MG63 (cell line): ENCODE measurements around the gene TRIM72. TPM values are rescaled to one million over a fixed set of nuclear protein-coding genes. Genes with fewer than 3 reads are reported as not detected.
"Not testable (repeated sequence)": the region's sequence is repeated elsewhere in the genome, so short reads cannot be mapped to it uniquely, and the experiment has no call there.

ENCODE experiments used
- DNase-seq: peaks from one replicate; pipeline ENCODE4 v3.0.0-alpha.2; 2020
- H3K27me3 ChIP-seq: fragments of 250-450 bp; sonication (Bioruptor Pico); 2 replicates; pipeline ENCODE4 v1.5.1; 2020; ENCODE audit warnings: mild to moderate bottlenecking, moderate library complexity
- H3K36me3 ChIP-seq: fragments of 250-450 bp; sonication (Bioruptor Pico); 2 replicates; pipeline ENCODE4 v1.5.1; 2020; ENCODE audit warnings: mild to moderate bottlenecking, moderate library complexity
- H3K4me3 ChIP-seq: fragments of 250-450 bp; sonication (Bioruptor Pico); 2 replicates; pipeline ENCODE4 v1.5.1; 2020; ENCODE audit warnings: mild to moderate bottlenecking, moderate library complexity
- H3K9me3 ChIP-seq: fragments of 250-450 bp; sonication (Bioruptor Pico); 2 replicates; pipeline ENCODE4 v1.5.1; 2020; ENCODE audit warnings: mild to moderate bottlenecking, moderate library complexity
- total RNA-seq: library from RNA; depleted of rRNA; stranded (reverse); fragments of >200 nt; shearing (Covaris generic); gene quantifications from 2 replicates; pipeline ENCODE4 v1.2.3, GENCODE V29; 2014; ENCODE audit warnings: low replicate concordance

The TRIM72 gene
- total RNA-seq, 1 experiment from 2014 or later, result not detected

DNA sequence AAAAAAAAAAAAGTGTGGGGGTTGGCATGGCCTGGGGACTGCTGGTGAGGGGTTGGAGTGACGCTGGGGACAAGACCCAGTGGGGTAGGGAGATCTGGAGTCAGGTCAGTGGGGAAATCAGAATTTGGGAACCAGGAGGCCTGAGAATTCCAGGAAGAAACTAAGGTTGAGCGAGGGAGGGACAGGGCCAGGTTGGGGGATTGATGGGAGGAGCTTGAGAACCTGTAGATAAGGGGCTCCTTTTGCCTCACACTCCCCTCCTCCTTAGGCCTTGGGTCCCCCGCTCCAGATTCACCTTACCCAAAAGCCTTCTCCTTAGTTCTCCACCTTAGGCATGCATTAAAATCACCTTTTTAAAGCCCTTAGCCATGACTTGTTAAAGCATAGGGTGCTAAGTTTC is 11.3 kb downstream of the TRIM72 start:
- H3K27me3 ChIP-seq, result no peaks in the 10 kb centered on the region
- no peak for DNase-seq
- H3K9me3 ChIP-seq, result no peaks in the 10 kb centered on the region
- H3K4me3 ChIP-seq, result no peak overlapping the region
- no peaks in the 10 kb centered on the region for H3K36me3 ChIP-seq

DNA sequence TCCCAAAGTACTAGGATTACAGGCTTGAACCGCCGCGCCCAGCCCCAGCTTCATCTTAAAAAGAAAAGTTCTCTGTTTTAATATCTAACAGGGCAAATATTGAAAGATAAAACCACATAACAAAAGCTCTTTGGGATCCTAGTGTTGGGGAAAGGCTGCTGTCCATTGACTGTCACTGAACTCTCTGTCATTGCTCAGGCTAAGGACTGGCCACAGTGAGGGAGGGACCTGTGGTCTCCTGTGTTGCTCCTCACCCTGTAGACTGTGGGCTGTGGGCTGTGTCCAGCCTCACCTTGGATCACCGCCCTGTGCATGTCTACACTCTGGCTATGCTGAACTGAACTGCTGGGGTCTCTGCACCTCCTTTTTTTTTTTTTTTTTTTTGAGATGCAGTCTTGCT is 14.3 kb downstream of the TRIM72 start:
- Histone ChIP-seq H3K9me3 (no peaks in the 10 kb centered on the region), H3K4me3 (no peak overlapping the region), H3K36me3 (no peaks in the 10 kb centered on the region), H3K27me3 (no peaks in the 10 kb centered on the region)
- DNase-seq, result no peak

DNA sequence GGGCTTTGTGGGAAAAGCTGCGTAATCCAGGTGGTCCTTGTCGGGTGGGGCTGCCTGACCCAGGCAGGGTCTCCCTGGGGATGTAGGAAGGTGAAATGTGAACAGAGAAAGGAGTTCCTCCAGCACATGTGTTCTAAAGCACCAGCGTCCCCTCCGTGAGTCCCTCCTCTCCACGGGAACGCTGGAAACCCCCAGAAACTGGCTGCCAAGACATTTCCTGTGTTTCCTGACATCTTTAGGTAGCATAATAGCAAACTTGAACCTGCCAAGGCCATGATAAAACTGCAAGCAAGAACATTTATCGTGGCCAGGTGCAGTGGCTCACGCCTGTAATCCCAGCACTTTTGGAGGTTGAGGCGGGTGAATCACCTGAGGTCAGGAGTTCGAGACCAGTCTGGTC is 15.6 kb downstream of the TRIM72 start:
- Histone ChIP-seq H3K4me3 (no peak overlapping the region), H3K27me3 (no peaks in the 10 kb centered on the region), H3K36me3 (no peaks in the 10 kb centered on the region), H3K9me3 (no peaks in the 10 kb centered on the region; the same call in 1 of the 2 replicates)
- no peak for DNase-seq

DNA sequence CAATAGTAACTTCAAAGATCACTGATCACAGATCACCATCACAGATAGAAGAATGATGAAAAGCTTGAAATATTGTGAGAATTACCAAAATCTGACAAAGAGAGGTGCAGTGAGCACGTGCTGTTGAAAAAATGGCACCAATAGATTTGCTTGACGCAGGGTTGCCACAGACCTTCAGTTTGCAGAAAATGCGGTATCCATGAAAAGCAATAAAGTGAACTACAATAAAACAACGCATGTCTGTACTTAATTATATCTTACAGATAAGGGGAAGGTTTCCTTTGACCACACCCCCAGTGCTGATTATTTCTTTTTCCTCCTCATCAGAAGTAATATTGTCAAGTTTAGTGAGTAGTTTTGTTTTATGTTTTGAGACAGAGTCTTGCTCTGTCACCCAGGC is 24.1 kb downstream of the TRIM72 start:
- Histone ChIP-seq H3K4me3 (no peak overlapping the region), H3K27me3 (no peaks in the 10 kb centered on the region), H3K9me3 (peaks cover 6% of the 10 kb centered on the region), H3K36me3 (no peaks in the 10 kb centered on the region)
- no peak for DNase-seq

DNA sequence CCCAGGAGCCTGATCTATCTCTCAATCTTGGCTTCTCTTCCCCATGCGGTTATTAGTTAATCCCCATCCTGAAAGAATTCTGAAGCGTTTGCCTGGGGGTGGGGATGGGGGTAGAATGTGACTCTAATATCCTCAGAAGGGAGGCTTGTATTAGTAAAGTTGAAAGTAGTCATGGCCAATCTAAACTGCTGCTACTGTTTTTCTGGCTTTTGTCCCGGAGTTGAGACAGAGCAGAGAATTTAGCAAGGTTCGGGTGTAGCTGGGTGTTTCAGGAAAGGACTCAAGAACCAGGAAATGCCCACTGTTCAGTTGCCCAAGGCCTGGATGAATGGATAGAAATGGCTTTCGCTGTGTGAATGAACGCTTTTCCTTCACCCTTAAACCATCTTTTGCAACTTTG is 28.3 kb downstream of the TRIM72 start:
- peak; percentile 72 for DNase-seq
- peaks cover 11% of the 10 kb centered on the region for H3K27me3 ChIP-seq
- H3K4me3 ChIP-seq, result no peak overlapping the region
- no peaks in the 10 kb centered on the region for H3K9me3 ChIP-seq
- no peaks in the 10 kb centered on the region for H3K36me3 ChIP-seq

DNA sequence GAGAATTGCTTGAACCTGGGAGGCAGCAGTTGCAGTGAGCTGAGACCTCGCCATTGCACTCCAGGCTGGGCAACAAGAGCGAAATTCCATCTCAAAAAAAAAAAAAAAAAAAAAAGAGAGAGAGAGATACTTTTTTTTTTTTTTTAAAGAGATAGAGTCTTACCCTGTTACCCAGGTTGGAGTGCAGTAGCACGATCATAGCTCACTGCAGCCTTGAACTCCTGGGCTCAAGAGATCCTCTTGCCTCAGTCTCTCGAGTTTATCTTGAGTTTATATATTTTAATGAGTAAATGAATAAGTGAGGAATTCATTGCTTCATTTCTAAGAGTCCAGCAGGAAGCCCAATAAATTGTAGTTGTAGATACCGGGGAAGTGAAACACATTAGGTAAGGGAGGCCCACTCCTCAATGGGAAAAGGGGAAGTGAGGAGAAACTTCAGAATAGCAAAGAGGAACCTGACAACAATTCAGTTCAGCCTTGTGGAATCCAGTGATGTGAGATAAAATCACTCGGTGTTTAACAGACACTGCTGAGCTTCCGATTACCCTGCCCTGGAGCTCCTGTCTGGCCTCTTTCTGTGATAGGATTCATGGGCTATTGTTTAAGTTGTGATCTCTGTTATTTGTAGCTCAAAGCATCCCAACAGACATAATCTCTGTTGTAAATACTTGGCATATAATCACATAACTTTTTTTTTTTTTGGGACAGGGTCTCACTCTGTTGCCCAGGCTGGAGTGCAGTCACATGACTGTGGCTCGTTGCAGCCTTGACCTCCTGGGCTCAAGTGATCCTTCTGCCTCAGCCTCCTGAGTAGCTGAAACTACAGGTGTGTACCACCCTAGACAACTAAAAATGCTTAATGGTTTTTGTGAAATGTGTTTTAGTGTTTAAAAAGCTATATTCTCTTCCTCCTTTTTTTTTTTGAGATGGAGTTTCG is 30.1 kb downstream of the TRIM72 start:
- H3K4me3 ChIP-seq, result no peak overlapping the region

DNA sequence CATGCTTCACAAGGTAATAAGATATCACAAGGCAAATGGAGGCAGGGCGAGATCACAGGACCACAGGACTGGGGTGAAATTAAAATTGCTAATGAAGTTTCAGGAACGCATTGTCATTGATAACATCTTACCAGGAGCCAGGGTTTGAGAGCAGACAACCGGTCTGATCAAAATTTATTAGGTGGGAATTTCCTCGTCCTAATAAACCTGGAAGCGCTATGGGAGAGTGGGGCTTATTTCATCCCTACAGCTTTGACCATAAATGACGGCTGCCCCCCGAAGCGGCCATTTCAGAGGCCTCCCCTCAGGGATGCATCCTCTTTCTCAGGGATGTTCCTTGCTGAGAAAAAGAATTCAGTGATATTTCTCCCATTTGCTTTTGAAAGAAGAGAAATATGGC is 31.7 kb downstream of the TRIM72 start:
- not testable (repeated sequence) for H3K9me3 ChIP-seq, DNase-seq, H3K36me3 ChIP-seq, H3K4me3 ChIP-seq
- H3K27me3 ChIP-seq, result peaks cover 11% of the 10 kb centered on the region

More for the DNA sequence above, 30.1 kb downstream of the TRIM72 start:
- Histone ChIP-seq H3K36me3 (no peaks in the 10 kb centered on the region), H3K9me3 (no peaks in the 10 kb centered on the region), H3K27me3 (peaks cover 11% of the 10 kb centered on the region)
- no peak for DNase-seq

DNA sequence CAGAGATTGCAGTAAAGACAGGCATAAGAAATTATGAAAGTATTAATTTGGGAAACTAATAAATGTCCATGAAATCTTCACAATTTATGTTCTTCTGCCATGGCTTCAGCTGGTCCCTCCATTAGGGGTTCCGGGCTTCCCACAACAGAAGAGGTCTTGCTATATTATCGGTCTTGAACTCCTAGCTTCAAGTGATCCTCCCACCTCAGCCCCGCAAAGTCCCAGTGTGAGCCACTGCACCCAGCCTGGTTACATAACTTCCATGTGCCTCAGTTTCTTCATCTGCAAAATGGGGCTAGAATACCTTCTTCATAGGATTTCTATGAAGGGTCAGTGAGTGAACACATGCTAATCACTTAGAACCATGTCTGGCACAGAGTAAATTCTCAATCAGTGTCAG is 32.4 kb downstream of the TRIM72 start:
- H3K9me3 ChIP-seq, result no peaks in the 10 kb centered on the region
- H3K27me3 ChIP-seq, result peaks cover 11% of the 10 kb centered on the region
- no peaks in the 10 kb centered on the region for H3K36me3 ChIP-seq
- H3K4me3 ChIP-seq, result no peak overlapping the region
- DNase-seq, result no peak

DNA sequence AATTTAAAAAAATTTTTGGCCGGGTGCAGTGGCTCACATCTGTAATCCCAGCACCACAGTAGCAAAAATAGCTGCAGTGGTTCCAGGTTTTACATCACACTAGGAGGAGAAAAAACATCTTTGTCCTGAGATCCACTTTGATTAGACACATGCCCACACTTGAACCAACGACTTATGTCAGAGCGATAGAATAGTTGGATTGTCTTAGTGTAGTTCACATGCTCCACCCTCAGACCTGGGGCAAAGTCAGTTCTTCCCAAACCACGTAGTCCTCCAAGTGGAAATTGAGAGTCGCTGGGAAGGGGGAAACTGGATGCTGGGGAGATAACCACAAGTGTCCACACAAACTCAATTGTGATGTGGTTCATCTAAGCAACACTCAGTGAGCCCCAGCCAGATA is 34.4 kb downstream of the TRIM72 start:
- no peaks in the 10 kb centered on the region for H3K9me3 ChIP-seq

DNA sequence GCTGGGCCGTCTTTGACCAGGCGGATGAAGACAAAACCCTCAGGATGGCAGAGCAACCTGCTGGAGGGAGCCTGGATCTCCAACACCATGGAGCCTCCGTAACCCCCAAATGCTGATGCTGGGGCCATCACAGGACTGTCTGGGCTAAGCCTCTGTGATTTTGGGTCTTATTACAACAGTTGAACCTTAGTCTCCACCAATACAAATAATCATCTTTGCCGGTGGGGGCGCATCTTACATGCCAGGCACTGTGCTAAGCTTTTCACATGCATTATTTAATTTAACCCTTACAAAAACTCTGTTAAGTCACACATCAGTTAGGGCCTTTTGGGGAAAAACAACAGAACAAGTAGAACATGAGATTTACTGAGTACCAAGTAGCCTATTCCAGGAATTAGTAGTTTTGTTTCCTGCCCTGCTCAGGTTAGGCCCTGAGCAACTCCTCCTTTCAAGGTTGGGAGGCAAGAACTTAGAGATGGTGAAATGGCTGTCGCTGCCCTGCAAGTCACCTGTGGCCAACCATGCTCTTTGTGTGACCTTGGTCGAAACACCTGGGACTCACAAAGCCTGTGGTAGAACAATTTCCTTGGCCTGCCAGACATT is 37.0 kb downstream of the TRIM72 start:
- no peaks in the 10 kb centered on the region for H3K36me3 ChIP-seq
- H3K4me3 ChIP-seq, result no peak overlapping the region
- H3K9me3 ChIP-seq, result no peaks in the 10 kb centered on the region
- no peak for DNase-seq
- peaks cover 16% of the 10 kb centered on the region for H3K27me3 ChIP-seq

More for the DNA sequence above, 34.4 kb downstream of the TRIM72 start:
- peaks cover 11% of the 10 kb centered on the region for H3K27me3 ChIP-seq
- H3K36me3 ChIP-seq, result no peaks in the 10 kb centered on the region
- H3K4me3 ChIP-seq, result no peak overlapping the region
- DNase-seq, result no peak

DNA sequence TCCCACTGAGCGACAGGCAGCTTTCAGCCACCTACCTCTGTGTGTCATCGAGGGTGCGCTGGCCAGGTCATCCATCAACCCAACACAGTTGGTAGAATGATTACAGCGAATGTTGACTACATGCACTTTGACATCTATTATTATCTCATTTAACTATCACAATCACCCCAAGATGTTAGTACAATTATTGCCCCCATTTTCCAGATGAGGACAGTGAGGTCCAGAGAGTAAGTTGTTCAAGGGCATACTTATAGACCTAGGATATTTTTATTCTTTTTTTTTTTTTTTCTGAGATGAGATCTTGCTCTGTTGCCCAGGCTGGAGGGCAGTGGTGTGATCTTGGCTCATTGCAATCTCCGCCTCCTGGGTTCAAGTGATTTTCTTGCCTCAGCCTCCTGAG is 37.5 kb downstream of the TRIM72 start:
- no peaks in the 10 kb centered on the region for H3K36me3 ChIP-seq
- no peaks in the 10 kb centered on the region for H3K9me3 ChIP-seq
- no peak overlapping the region for H3K4me3 ChIP-seq
- DNase-seq, result no peak
- peaks cover 11% of the 10 kb centered on the region for H3K27me3 ChIP-seq

DNA sequence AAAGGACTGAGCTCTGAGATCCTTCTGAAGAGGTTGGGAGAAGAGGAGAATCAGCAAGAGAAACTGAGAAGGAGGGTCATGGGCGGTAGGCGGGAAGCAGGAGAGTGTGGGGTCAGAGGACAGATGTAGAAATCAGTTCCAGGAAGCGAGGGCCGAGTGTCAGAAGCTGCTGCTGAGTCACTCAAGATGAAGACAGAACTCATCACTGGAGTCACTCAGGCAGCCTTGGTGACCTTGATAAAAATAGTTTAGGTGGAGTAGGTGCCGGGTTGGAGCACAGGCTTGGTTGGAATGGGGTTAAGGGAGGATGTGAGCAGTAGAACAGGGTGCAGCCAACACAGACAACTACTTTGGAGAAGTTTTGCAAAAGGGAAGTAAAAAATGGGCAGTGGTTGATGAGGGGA is 39.7 kb downstream of the TRIM72 start:
- H3K27me3 ChIP-seq, result peaks cover 14% of the 10 kb centered on the region
- H3K4me3 ChIP-seq, result no peak overlapping the region
- no peak for DNase-seq
- no peaks in the 10 kb centered on the region for H3K36me3 ChIP-seq
- no peaks in the 10 kb centered on the region for H3K9me3 ChIP-seq

DNA sequence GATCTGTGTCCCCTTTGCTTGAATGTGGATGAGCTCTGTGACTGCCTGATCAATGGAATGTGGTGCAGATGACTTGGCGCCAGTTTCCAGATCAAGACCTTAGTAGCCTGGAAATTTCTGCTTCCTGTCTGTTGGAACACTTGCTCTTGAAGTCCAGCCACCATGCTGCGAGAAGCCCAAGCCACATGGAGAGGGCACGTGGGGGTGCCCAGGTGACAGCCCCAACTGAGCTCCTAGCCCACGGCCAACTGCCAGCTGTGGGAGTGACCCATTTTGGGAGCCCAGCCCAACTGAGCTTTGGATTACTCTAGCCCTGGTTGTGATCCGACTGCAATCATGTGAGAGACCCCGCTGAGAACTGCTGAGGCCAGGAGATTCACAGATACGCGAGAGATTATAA is 42.5 kb downstream of the TRIM72 start:
- H3K9me3 ChIP-seq, result no peaks in the 10 kb centered on the region
- DNase-seq, result no peak

DNA sequence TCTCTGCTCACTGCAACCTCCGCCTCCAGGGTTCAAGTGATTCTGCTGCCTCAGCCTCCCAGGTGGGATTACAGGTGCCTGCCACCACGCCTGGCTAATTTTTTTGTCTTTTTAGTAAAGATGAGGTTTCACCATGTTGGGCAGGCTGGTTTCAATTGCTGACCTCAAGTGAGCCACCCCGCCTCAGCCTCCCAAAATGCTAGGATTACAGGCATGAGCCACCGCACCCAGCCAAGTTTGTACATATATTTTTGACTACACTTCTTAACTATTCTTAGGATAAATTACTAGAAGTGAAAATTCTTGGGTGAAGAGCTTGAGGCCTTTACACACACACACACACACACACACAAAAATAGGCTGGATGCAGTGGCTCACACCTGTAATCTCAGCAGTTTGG is 44.4 kb downstream of the TRIM72 start:
- peaks cover 18% of the 10 kb centered on the region for H3K27me3 ChIP-seq
- H3K4me3 ChIP-seq, result no peak overlapping the region
- no peaks in the 10 kb centered on the region for H3K36me3 ChIP-seq
- H3K9me3 ChIP-seq, result no peaks in the 10 kb centered on the region
- no peak for DNase-seq

More for the DNA sequence above, 42.5 kb downstream of the TRIM72 start:
- H3K36me3 ChIP-seq, result no peaks in the 10 kb centered on the region
- H3K4me3 ChIP-seq, result no peak overlapping the region
- peaks cover 18% of the 10 kb centered on the region for H3K27me3 ChIP-seq

DNA sequence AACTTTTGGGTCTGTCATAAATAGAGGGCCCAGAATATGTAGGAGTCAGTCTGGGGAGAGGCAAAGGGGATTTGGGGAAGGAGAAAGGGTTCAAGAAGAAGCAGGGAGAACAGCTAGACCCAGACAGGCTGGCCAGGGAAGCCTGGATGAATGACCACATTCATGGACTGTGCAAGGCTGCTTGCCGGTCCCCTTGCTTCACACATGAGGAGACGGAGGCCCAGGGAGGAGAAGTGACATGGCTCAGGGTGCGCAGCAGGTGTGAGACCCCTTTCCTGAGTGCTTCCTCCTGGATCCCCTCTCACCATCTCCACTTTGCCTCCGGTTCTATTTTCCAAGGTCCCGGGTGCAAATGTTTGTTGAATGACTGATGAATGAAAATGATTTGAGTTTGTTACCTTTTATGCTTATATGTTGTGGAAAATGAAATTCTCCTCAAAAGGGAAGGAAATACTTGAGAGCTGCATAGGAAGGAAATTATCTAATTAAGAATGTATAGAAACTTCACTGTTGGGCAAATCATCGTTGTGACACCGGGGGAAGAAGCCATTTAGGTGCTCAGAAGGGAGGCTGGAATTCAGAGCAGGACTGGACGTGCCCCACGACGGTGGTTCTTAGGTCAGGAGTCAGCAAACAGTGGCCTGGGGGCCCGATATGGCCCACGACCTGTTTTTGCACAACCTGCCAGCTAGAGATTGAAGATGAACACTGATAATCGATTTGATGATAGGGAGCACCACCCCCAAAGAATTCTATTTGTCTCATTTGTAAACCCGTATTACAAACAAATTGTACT is 46.4 kb downstream of the TRIM72 start:
- Histone ChIP-seq H3K4me3 (no peak overlapping the region), H3K9me3 (no peaks in the 10 kb centered on the region), H3K36me3 (no peaks in the 10 kb centered on the region), H3K27me3 (peaks cover 15% of the 10 kb centered on the region)
- DNase-seq, result no peak

DNA sequence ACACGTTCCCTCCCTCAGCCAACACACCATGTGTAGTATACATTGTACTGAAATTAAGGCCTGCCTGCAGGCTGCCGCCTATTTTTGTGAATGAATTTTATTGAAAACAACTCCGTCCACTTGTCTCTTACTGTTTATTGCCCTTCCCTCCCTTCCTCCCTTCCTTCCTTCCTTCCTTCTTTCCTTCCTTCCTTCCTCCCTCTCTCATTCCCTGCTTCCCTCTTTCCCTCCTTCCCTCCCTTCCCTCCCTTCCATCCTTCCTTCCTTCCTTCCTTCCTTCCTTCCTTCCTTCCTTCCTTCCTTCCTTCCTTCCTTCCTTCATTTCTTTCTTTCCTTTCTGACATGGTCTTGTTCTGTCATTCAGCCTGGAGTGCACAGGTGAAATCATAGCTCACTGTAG is 48.2 kb downstream of the TRIM72 start:
- Histone ChIP-seq H3K36me3 (no peaks in the 10 kb centered on the region), H3K4me3 (no peak overlapping the region), H3K27me3 (peaks cover 10% of the 10 kb centered on the region; the same call in 1 of the 2 replicates), H3K9me3 (no peaks in the 10 kb centered on the region)
- no peak for DNase-seq
